Dermis blood vessel endothelial cell (primary cell): ENCODE data around the gene ERN1. TPM values are rescaled to one million over a fixed set of nuclear protein-coding genes. Genes with fewer than 3 reads are reported as not detected.

Experiments used
- total RNA-seq: library from RNA; depleted of rRNA; stranded (reverse); fragments of >200 nt; gene quantifications from 2 replicates; pipeline ENCODE4 v1.2.3, GENCODE V29; 2014

ERN1 gene
- total RNA-seq, 1 donor from 2014 or later: 20.4 TPM

Other genes starting within 250 kb of the ERN1 start
- gene GH2, start 248.2 kb downstream of the ERN1 start, total RNA-seq: not detected in 2 replicates
- not detected in 2 replicates for gene CSH1, start 233.6 kb downstream of the ERN1 start, total RNA-seq
- not detected in 2 replicates for gene CSHL1, start 218.9 kb downstream of the ERN1 start, total RNA-seq
- gene GH1, start 211.3 kb downstream of the ERN1 start, total RNA-seq: not detected in 2 replicates
- 2.1 and 5.1 TPM in 2 replicates for gene CD79B, start 197.8 kb downstream of the ERN1 start, total RNA-seq
- 0.09 and 0.17 TPM in 2 replicates for gene SCN4A, start 157.2 kb downstream of the ERN1 start, total RNA-seq
- gene PRR29, start 131.8 kb downstream of the ERN1 start, total RNA-seq: 0.42 and 0.85 TPM in 2 replicates
- gene ICAM2, start 109.5 kb downstream of the ERN1 start, total RNA-seq: 443 and 748 TPM in 2 replicates
- 34.9 and 47.8 TPM in 2 replicates for gene TEX2, start 133.1 kb upstream of the ERN1 start, total RNA-seq